ENCODE results near the gene DYNC1LI1.

The DYNC1LI1 gene

DNA sequence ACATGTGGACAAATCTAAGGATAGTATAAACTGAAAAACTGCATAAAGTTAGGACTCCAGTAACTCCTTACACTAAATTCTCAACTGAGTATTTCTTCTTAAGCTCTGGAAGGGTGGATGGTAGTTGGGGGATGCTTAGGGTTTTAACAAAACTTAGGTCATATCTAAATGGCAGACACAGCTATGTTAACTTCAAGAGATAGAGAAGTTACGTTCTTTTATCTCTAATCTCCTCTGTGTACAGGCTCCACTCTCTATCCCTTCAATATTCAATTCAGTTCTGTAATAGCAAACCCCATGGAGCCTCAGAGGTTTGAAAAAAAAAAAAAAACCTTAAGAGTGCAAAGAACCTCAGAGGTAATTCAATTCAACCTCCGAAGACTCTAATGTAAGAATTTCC, 71.1 kb downstream of the DYNC1LI1 start:
- Mint-ChIP-seq H3K27ac (peak overlapping the region; percentile 41), H3K36me3 (ENCODE audit: low read depth) (peaks cover 48% of the 10 kb centered on the region), H3K4me1 (ENCODE audit: low read depth) (peaks cover 59% of the 10 kb centered on the region), H3K9me3 (no peaks in the 10 kb centered on the region), H3K4me3 (no peak overlapping the region), H3K27me3 (no peaks in the 10 kb centered on the region)
- DNase-seq = no peak

GRCh38 chr3:32498992-32499391, 71.7 kb downstream of the DYNC1LI1 start:
- H3K4me3 Mint-ChIP-seq = no peak overlapping the region
- no peaks in the 10 kb centered on the region for H3K9me3 Mint-ChIP-seq
- H3K36me3 Mint-ChIP-seq (ENCODE audit: low read depth) = peaks cover 48% of the 10 kb centered on the region
- H3K27ac Mint-ChIP-seq = no peak overlapping the region
- no peaks in the 10 kb centered on the region for H3K27me3 Mint-ChIP-seq
- DNase-seq = no peak
- H3K4me1 Mint-ChIP-seq (ENCODE audit: low read depth) = peaks cover 59% of the 10 kb centered on the region

GRCh38 chr3:32498252-32498651, 72.4 kb downstream of the DYNC1LI1 start:
- Mint-ChIP-seq H3K9me3 (no peaks in the 10 kb centered on the region), H3K4me1 (ENCODE audit: low read depth) (peaks cover 56% of the 10 kb centered on the region), H3K4me3 (no peak overlapping the region), H3K36me3 (ENCODE audit: low read depth) (peaks cover 48% of the 10 kb centered on the region), H3K27me3 (no peaks in the 10 kb centered on the region), H3K27ac (peak overlapping the region; percentile 0)
- DNase-seq = no peak

- H3K36me3 Mint-ChIP-seq (ENCODE audit: low read depth) = peaks cover 37% of the 10 kb centered on the region
- H3K27me3 Mint-ChIP-seq = no peaks in the 10 kb centered on the region
- DNase-seq = no peak
- peak overlapping the region; percentile 23 for H3K27ac Mint-ChIP-seq
- H3K9me3 Mint-ChIP-seq = no peaks in the 10 kb centered on the region
- H3K4me1 Mint-ChIP-seq (ENCODE audit: low read depth) = peaks cover 39% of the 10 kb centered on the region
- H3K4me3 Mint-ChIP-seq = no peak overlapping the region
Measured at GRCh38 chr3:32495609-32496008, 75.0 kb downstream of the DYNC1LI1 start.

DNA sequence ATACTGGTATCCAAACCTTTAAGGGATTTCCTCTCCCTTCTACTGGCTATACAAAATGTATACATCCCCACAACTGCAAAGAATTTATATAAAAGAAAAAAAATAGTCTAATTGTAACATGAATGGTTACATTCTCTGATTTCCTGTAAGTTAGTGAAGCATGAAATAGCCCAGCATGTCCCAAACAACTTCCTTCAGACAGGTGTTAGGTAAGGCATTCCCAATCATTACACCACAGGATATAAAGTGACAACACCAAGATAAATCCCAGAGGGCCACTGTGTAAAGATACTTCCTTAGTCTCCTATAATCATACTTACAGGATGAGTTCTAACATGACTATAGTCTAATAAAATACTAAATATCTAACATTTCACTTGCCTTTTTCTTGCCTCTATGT, 75.6 kb downstream of the DYNC1LI1 start:
- no peaks in the 10 kb centered on the region for H3K27me3 Mint-ChIP-seq
- no peaks in the 10 kb centered on the region for H3K9me3 Mint-ChIP-seq
- no peak for DNase-seq
- peaks cover 33% of the 10 kb centered on the region for H3K36me3 Mint-ChIP-seq (ENCODE audit: low read depth)
- H3K27ac Mint-ChIP-seq = no peak overlapping the region
- H3K4me1 Mint-ChIP-seq (ENCODE audit: low read depth) = peaks cover 34% of the 10 kb centered on the region
- H3K4me3 Mint-ChIP-seq = no peak overlapping the region

GRCh38 chr3:32493437-32494414, 76.9 kb downstream of the DYNC1LI1 start:
- Mint-ChIP-seq H3K9me3 (no peaks in the 10 kb centered on the region), H3K4me3 (no peak overlapping the region), H3K27me3 (no peaks in the 10 kb centered on the region), H3K36me3 (ENCODE audit: low read depth) (peaks cover 30% of the 10 kb centered on the region), H3K27ac (no peak overlapping the region), H3K4me1 (ENCODE audit: low read depth) (peaks cover 26% of the 10 kb centered on the region)
- DNase-seq = no peak

- Mint-ChIP-seq H3K27me3 (no peaks in the 10 kb centered on the region), H3K4me1 (ENCODE audit: low read depth) (peaks cover 28% of the 10 kb centered on the region), H3K36me3 (ENCODE audit: low read depth) (peaks cover 35% of the 10 kb centered on the region), H3K9me3 (no peaks in the 10 kb centered on the region), H3K4me3 (no peak overlapping the region), H3K27ac (no peak overlapping the region)
- DNase-seq = no peak
Measured at GRCh38 chr3:32492684-32493436, 77.8 kb downstream of the DYNC1LI1 start.

DNA sequence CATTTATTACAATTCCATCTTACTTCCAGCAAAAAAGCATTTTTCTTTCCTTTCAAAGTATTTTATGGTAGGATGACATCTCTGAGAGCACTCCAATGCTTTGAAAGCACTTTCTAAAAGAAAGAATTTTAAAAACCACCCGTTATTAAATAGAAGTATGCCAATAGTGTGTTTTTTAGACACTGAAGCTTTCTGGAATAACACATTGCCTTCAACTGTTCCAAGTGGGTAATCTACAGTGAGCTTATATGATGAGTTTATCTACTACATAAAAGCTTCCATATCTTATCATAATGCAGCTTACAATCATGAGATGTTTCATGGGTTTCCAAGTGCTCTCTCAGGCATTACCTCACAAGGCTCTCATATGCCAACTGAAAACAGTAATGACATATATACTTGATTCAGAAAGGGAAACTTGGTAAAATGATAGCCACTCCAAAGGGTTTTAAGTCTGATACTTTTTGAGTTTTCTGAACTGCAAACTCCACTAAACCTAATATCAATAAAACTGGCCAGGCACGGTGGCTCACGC, 82.1 kb downstream of the DYNC1LI1 start:
- H3K4me3 Mint-ChIP-seq = no peak overlapping the region
- no peaks in the 10 kb centered on the region for H3K27me3 Mint-ChIP-seq
- DNase-seq = no peak
- no peak overlapping the region for H3K27ac Mint-ChIP-seq
- H3K4me1 Mint-ChIP-seq (ENCODE audit: low read depth) = peaks cover 16% of the 10 kb centered on the region
- H3K36me3 Mint-ChIP-seq (ENCODE audit: low read depth) = peaks cover 57% of the 10 kb centered on the region
- no peaks in the 10 kb centered on the region for H3K9me3 Mint-ChIP-seq

- no peak overlapping the region for H3K27ac Mint-ChIP-seq
- no peak for DNase-seq
- H3K36me3 Mint-ChIP-seq (ENCODE audit: low read depth) = peaks cover 61% of the 10 kb centered on the region
- no peaks in the 10 kb centered on the region for H3K27me3 Mint-ChIP-seq
- no peak overlapping the region for H3K4me3 Mint-ChIP-seq
- H3K4me1 Mint-ChIP-seq (ENCODE audit: low read depth) = peaks cover 18% of the 10 kb centered on the region
- no peaks in the 10 kb centered on the region for H3K9me3 Mint-ChIP-seq
Measured at GRCh38 chr3:32487781-32488473, 82.7 kb downstream of the DYNC1LI1 start.

DNA sequence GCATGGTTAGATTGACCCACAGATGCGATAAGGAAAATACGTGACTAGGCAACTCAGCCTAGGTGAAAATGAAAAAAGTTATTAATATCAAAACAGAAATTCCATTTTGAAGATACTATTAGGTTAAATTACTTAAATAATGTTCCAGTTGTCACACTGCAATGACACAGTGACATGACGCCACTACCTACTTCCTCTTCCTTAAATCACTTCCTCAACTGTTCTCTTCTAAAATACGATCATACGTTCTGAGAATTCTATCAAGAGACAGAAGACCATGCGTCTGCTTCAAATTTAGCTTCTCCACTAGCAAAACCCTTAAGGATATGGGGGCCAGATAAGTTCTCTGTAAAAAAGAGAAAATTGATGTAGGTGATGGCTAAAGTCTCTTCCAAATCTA, 86.2 kb downstream of the DYNC1LI1 start:
- H3K27ac Mint-ChIP-seq = no peak overlapping the region

GRCh38 chr3:32483772-32484171, 86.9 kb downstream of the DYNC1LI1 start:
- H3K36me3 Mint-ChIP-seq (ENCODE audit: low read depth) = peaks cover 89% of the 10 kb centered on the region
- peak overlapping the region; percentile 10 for H3K27ac Mint-ChIP-seq
- H3K27me3 Mint-ChIP-seq = no peaks in the 10 kb centered on the region
- peaks cover 30% of the 10 kb centered on the region for H3K4me1 Mint-ChIP-seq (ENCODE audit: low read depth)
- no peaks in the 10 kb centered on the region for H3K9me3 Mint-ChIP-seq
- no peak overlapping the region for H3K4me3 Mint-ChIP-seq
- no peak for DNase-seq

More for the DNA sequence above, 86.2 kb downstream of the DYNC1LI1 start:
- H3K4me1 Mint-ChIP-seq (ENCODE audit: low read depth) = peaks cover 30% of the 10 kb centered on the region
- no peaks in the 10 kb centered on the region for H3K27me3 Mint-ChIP-seq
- no peak for DNase-seq
- H3K4me3 Mint-ChIP-seq = no peak overlapping the region
- peaks cover 83% of the 10 kb centered on the region for H3K36me3 Mint-ChIP-seq (ENCODE audit: low read depth)
- no peaks in the 10 kb centered on the region for H3K9me3 Mint-ChIP-seq

DNA sequence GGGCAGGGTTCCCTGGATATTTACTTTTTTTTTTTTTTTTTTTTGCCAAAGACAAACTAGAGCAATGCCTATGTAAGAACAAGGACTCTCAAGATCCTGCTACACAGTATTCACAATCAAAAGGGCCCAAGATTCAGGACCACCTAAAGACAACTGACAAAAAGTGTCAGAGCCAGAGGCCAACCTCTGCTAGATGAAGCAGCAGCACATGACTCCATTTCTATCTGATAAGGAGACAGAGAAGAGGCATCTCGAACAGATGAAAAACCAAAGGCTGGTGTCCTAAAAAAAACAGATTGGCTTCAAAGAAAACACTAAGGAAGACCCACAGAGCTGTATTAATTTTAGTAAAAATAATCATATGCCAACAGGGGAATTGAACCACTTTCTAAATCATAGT, 88.0 kb downstream of the DYNC1LI1 start:
- peaks cover 88% of the 10 kb centered on the region for H3K36me3 Mint-ChIP-seq (ENCODE audit: low read depth)
- H3K27ac Mint-ChIP-seq = peak overlapping the region; percentile 3
- no peak overlapping the region for H3K4me3 Mint-ChIP-seq

DNA sequence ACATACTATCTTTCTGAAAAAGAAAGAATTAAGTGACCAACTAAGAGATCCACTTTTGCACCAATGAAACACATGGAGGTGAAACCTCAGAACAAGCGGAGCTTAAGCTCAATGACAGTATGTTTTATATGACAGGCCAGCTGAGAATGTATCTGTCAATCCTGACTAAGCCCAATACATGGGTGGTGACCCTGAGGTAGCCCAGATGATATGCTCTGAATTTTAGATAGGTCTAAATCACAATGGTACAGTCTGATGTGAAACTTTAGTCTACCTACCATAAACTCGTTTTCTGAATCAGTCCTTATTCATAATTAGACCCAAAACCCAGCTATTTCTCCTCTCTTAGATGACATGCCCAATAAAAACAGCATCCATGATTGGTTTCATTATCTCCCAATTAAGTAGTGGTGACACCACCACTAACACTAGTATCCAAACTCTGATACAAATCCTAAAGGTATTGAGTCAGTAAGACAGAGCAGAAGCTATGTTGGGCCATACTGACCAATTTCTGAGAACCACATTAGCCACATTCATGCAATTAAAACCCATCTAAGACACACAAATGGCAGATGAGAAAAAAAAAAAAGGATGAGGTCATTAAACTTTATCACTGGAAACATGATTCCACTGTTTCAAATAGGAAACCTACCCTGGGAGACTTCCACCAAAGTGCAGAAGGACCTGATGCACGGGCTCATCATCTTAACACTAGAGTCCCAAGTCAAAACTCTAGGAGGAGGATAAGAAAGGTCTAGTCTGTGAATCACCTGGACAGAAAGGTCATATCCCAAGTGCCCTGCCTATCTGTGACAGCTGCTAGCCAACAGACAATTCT, 88.6 kb downstream of the DYNC1LI1 start:
- peaks cover 85% of the 10 kb centered on the region for H3K36me3 Mint-ChIP-seq (ENCODE audit: low read depth)
- H3K9me3 Mint-ChIP-seq = no peaks in the 10 kb centered on the region
- peak overlapping the region; percentile 47 for H3K27ac Mint-ChIP-seq
- no peak overlapping the region for H3K4me3 Mint-ChIP-seq
- no peak for DNase-seq
- H3K27me3 Mint-ChIP-seq = no peaks in the 10 kb centered on the region
- H3K4me1 Mint-ChIP-seq (ENCODE audit: low read depth) = peaks cover 31% of the 10 kb centered on the region

More for the DNA sequence above, 88.0 kb downstream of the DYNC1LI1 start:
- no peak for DNase-seq
- H3K4me1 Mint-ChIP-seq (ENCODE audit: low read depth) = peaks cover 28% of the 10 kb centered on the region
- H3K9me3 Mint-ChIP-seq = no peaks in the 10 kb centered on the region
- H3K27me3 Mint-ChIP-seq = no peaks in the 10 kb centered on the region

All from activated T-cell treated with anti-CD3 and anti-CD28 coated beads, Interleukin-2, amount 50 U/mL, for 24 hours (primary cell).